NB4 (cell line): ENCODE results near the gene TPM1.
"Not testable (repeated sequence)": the region's sequence is repeated elsewhere in the genome, so short reads cannot be mapped to it uniquely, and the experiment has no call there.

Experiments used
- MYC ChIP-seq: IDR thresholded peaks from 2 replicates; pipeline ENCODE4 v1.6.1; 2011; ENCODE audit warnings: low read depth, low read length
- POLR2A ChIP-seq: IDR thresholded peaks from 2 replicates; pipeline ENCODE4 v1.6.1; 2011; ENCODE audit warnings: mild to moderate bottlenecking; ENCODE audit not compliant: insufficient read length; ENCODE audit errors: extremely low read depth
- TF ChIP-seq, protein P1 (sequence below): IDR thresholded peaks from one replicate; pipeline ENCODE4 v1.5.1; 2012; ENCODE audit warnings: low read depth, low read length
- TF ChIP-seq, protein P2 (sequence below): IDR thresholded peaks from 2 replicates; pipeline ENCODE4 v1.6.1; 2011; ENCODE audit warnings: low read depth, low read length

DNA sequence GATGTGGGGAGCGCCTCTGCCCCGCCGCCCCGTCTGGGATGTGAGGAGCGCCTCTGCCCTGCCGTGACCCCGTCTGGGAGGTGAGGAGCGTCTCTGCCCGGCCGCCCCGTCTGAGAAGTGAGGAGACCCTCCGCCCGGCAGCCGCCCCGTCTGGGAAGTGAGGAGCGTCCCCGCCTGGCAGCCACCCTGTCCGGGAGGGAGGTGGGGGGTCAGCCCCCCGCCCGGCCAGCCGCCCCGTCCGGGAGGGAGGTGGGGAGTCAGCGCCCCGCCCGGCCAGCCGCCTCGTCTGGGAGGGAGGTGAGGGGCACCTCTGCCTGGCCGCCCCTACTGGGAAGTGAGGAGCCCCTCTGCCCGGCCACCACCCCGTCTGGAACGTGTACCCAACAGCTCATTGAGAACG lies 56.4 kb downstream of the TPM1 start:
- TF ChIP-seq POLR2A, MYC: not testable (repeated sequence)
- TF ChIP-seq, protein P1, sequence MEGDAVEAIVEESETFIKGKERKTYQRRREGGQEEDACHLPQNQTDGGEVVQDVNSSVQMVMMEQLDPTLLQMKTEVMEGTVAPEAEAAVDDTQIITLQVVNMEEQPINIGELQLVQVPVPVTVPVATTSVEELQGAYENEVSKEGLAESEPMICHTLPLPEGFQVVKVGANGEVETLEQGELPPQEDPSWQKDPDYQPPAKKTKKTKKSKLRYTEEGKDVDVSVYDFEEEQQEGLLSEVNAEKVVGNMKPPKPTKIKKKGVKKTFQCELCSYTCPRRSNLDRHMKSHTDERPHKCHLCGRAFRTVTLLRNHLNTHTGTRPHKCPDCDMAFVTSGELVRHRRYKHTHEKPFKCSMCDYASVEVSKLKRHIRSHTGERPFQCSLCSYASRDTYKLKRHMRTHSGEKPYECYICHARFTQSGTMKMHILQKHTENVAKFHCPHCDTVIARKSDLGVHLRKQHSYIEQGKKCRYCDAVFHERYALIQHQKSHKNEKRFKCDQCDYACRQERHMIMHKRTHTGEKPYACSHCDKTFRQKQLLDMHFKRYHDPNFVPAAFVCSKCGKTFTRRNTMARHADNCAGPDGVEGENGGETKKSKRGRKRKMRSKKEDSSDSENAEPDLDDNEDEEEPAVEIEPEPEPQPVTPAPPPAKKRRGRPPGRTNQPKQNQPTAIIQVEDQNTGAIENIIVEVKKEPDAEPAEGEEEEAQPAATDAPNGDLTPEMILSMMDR: not testable (repeated sequence)
- TF ChIP-seq, protein P2, sequence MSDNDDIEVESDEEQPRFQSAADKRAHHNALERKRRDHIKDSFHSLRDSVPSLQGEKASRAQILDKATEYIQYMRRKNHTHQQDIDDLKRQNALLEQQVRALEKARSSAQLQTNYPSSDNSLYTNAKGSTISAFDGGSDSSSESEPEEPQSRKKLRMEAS: not testable (repeated sequence)
